Tibial nerve (tissue), 4 donors: ENCODE data around the gene TTC33. TPM values are rescaled to one million over a fixed set of nuclear protein-coding genes. Genes with fewer than 3 reads are reported as not detected.
A peak's percentile ranks its signal among the peaks of the same experiment; 100 is the strongest.

ENCODE experiments used
- DNase-seq, 2 donors: peaks; one replicate each; pipeline ENCODE4 v3.0.0-alpha.2; 2019; ENCODE audit warnings: low spot score in 2 of 2
- H3K27ac ChIP-seq, 4 donors: fragments of 200-600 bp; sonication (generic) in 3 of 4; one replicate each; pipeline ENCODE4 v1.5.1; 2017 to 2019; ENCODE audit warnings: mild to moderate bottlenecking in 1 of 4
- H3K27me3 ChIP-seq, 2 donors: fragments of 200-600 bp; sonication (generic) in 1 of 2; one replicate each; pipeline versions ENCODE4 v1.5.1 to v1.6.0; 2017 to 2019
- H3K36me3 ChIP-seq, 3 donors: fragments of 200-600 bp; sonication (generic); one replicate each; pipeline ENCODE4 v1.5.1; 2018 to 2019
- H3K4me1 ChIP-seq, 4 donors: fragments of 200-600 bp; sonication (generic) in 3 of 4; one replicate each; pipeline ENCODE4 v1.5.1; 2017 to 2019
- H3K4me3 ChIP-seq, 4 donors: fragments of 200-600 bp; sonication (generic) in 3 of 4; one replicate each; pipeline ENCODE4 v1.5.1; 2017 to 2019; ENCODE audit warnings: mild to moderate bottlenecking in 1 of 4, moderate library complexity in 1 of 4
- H3K9me3 ChIP-seq, 4 donors: fragments of 200-600 bp; sonication (generic) in 3 of 4; one replicate each; pipeline ENCODE4 v1.5.1; 2017 to 2019
- EP300 ChIP-seq, 2 donors: sonication (generic); formaldehyde crosslinking; IDR thresholded peaks; one replicate each; pipeline ENCODE4 v1.6.1; 2017; ENCODE audit warnings: antibody characterized with exemption in 2 of 2, mild to moderate bottlenecking in 1 of 2
- POLR2A ChIP-seq, 2 donors: fragments of 450-650 bp; IDR thresholded peaks; one replicate each; pipeline ENCODE4 v1.6.1; 2017; ENCODE audit warnings: antibody characterized with exemption in 2 of 2, mild to moderate bottlenecking in 2 of 2, moderate library complexity in 2 of 2
- WGBS, 2 donors: methylation state at CpG; one replicate each; pipeline ENCODE4 v1.1.5; 2018; 5-methylcytosine and 5-hydroxymethylcytosine counted together
- total RNA-seq, 4 donors: library from RNA; depleted of rRNA; stranded (reverse); fragments of >200 nt; gene quantifications; one replicate each; pipeline ENCODE4 v1.1.0, GENCODE V29; 2016
- TF ChIP-seq, protein P1 (sequence below), 5 experiments: fragments of 200-600 bp in 3 of 5; fragments of 450-650 bp in 2 of 5; sonication (generic) in 3 of 5; IDR thresholded peaks; one replicate each; pipeline ENCODE4 v1.5.1; 2016 to 2019; ENCODE audit warnings: antibody characterized with exemption in 5 of 5, mild to moderate bottlenecking in 3 of 5, moderate library complexity in 2 of 5

Gene TTC33
- total RNA-seq, 4 donors from 2014 or later = 11.4 to 27.1 (median 19.9) TPM

DNA sequence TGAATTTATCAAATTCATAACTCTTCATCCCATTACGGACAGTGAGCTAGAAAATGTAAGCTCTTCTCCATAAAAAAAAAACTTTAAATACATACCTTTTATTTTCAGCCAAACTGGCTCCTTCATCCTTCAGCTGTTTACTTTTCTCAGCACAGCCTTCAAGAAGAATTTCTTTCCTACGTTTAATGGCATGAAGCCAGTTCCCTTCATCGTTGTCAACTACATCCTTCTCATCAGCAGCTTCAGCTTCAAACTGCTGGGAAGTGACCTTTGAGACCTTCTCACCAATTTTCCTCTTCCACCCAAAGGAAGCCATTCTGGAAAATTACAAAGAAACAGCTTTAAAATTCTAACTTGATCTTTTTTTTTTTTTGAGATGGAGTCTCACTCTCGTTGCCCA lies 9.1 kb downstream of the TTC33 start:
- Histone ChIP-seq H3K27me3 (no peaks in the 10 kb centered on the region), H3K36me3 (peaks cover 0 to 13% (median 3%) of the 10 kb centered on the region in 3 donors), H3K9me3 (no peaks in the 10 kb centered on the region), H3K4me1 (peaks cover 0 to 39% (median 0%) of the 10 kb centered on the region in 4 donors), H3K27ac (no peak overlapping the region), H3K4me3 (no peak overlapping the region)
- TF ChIP-seq EP300 (IDR thresholded peaks at IDR 0.05) (no peak), POLR2A (IDR thresholded peaks at IDR 0.05) (no peak)
- TF ChIP-seq, protein P1, sequence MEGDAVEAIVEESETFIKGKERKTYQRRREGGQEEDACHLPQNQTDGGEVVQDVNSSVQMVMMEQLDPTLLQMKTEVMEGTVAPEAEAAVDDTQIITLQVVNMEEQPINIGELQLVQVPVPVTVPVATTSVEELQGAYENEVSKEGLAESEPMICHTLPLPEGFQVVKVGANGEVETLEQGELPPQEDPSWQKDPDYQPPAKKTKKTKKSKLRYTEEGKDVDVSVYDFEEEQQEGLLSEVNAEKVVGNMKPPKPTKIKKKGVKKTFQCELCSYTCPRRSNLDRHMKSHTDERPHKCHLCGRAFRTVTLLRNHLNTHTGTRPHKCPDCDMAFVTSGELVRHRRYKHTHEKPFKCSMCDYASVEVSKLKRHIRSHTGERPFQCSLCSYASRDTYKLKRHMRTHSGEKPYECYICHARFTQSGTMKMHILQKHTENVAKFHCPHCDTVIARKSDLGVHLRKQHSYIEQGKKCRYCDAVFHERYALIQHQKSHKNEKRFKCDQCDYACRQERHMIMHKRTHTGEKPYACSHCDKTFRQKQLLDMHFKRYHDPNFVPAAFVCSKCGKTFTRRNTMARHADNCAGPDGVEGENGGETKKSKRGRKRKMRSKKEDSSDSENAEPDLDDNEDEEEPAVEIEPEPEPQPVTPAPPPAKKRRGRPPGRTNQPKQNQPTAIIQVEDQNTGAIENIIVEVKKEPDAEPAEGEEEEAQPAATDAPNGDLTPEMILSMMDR (IDR thresholded peaks at IDR 0.05) = no peak
- WGBS, 2 donors = 36 to 38% methylated on average over 4 of the region's 4 CpGs
- DNase-seq = no peak

DNA sequence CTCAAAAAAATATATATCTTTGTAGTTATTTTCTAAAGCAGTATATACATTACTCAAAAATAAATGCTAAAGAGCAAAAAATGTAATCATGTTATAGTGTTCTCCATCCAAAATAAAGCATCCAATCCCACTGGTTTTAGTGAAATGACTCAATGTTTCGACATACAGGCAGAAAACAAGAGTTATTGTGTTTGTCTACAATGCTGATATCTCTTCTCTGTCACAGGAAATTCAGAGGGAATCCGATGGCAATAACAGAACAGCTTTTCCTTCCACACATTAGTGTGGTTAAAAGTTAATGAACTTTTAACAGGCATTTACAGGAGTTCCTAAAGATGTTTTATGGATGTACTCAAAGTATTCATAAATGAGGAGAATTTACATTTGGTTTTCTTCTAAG lies 12.0 kb downstream of the TTC33 start:
- Histone ChIP-seq H3K27me3 (no peaks in the 10 kb centered on the region), H3K36me3 (peaks cover 0 to 40% (median 10%) of the 10 kb centered on the region in 3 donors), H3K27ac (no peak overlapping the region), H3K4me3 (no peak overlapping the region), H3K9me3 (peaks cover 0 to 13% (median 0%) of the 10 kb centered on the region in 4 donors), H3K4me1 (peaks cover 0 to 32% (median 0%) of the 10 kb centered on the region in 4 donors)
- TF ChIP-seq, protein P1 (IDR thresholded peaks at IDR 0.05) = no peak
- TF ChIP-seq POLR2A (IDR thresholded peaks at IDR 0.05) = no peak
- no peak for TF ChIP-seq EP300 (IDR thresholded peaks at IDR 0.05)
- no peak for DNase-seq
- WGBS, 2 donors = 37 to 55% methylated on average over 2 of the region's 2 CpGs

DNA sequence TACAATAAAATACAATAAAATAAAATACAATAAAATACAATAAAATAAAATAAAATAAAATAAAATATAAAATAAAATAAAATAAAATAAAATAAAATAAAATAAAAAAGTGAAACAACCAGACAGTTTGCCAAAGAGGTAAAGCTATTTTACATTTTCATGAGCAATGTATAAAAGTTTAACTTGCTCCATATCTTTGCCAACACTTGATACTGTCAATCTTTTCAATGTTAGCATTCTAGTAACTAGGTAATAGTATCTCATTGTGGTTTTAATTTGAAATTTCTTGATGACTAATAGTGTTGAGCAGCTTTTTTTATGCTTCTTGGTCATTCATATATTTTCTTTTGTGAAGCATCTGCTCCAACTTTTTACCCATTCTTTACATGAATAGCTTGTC lies 17.3 kb downstream of the TTC33 start:
- Histone ChIP-seq H3K4me3 (no peak overlapping the region), H3K4me1 (peaks cover 0 to 28% (median 16%) of the 10 kb centered on the region in 4 donors), H3K36me3 (peaks cover 0 to 35% (median 10%) of the 10 kb centered on the region in 3 donors), H3K9me3 (peaks cover 0 to 13% (median 0%) of the 10 kb centered on the region in 4 donors), H3K27ac (no peak overlapping the region), H3K27me3 (no peaks in the 10 kb centered on the region)
- TF ChIP-seq EP300 (IDR thresholded peaks at IDR 0.05) (no peak), POLR2A (IDR thresholded peaks at IDR 0.05) (no peak)
- TF ChIP-seq, protein P1 (IDR thresholded peaks at IDR 0.05) = no peak
- DNase-seq = no peak

DNA sequence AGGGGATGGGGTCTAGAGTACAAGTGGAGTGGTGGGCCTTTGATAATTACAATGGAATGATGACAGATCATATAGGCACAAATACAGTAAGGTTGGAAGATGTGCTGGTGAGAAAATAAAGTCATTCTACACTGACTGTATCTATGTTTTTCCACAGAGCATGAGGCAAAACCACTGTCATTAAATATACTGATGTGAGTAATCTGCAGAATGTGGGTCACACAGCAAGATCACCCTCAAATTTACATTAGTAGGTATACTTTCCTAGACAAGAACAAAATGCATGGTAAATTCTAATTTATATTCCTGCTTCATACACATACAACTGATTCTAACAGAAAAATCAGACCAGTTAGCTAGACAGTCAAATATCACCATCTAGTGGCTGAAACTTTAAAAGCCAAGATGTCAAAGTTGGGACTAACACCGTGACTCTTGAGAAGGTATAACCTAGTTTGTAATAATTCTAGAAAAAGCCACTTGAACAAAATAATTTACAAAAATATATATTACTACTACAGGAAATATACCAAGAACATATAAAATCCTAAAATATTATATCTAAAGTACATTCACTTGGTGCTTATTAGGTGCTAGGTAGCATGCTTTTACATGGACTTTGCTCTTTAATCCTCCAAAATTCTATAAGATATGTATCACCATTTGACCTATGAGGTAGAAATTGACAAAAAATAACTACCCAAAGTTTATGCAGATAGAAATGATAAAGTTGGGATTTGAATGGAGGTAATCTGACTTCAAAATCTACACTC lies 19.5 kb downstream of the TTC33 start:
- peak in 1 of 2 donors; percentile 29 for DNase-seq
- WGBS, 2 donors = 5 to 6% methylated on average over 1 of the region's 1 CpG
- Histone ChIP-seq H3K9me3 (peaks cover 0 to 13% (median 0%) of the 10 kb centered on the region in 4 donors), H3K27ac (no peak overlapping the region), H3K4me1 (peaks cover 0 to 34% (median 18%) of the 10 kb centered on the region in 4 donors), H3K27me3 (no peaks in the 10 kb centered on the region), H3K36me3 (peaks cover 0 to 29% (median 3%) of the 10 kb centered on the region in 3 donors), H3K4me3 (no peak overlapping the region)
- no peak for TF ChIP-seq EP300 (IDR thresholded peaks at IDR 0.05)
- TF ChIP-seq, protein P1 (IDR thresholded peaks at IDR 0.05) = peak; percentile 60 to 77 (median 66)
- TF ChIP-seq POLR2A (IDR thresholded peaks at IDR 0.05) = no peak

DNA sequence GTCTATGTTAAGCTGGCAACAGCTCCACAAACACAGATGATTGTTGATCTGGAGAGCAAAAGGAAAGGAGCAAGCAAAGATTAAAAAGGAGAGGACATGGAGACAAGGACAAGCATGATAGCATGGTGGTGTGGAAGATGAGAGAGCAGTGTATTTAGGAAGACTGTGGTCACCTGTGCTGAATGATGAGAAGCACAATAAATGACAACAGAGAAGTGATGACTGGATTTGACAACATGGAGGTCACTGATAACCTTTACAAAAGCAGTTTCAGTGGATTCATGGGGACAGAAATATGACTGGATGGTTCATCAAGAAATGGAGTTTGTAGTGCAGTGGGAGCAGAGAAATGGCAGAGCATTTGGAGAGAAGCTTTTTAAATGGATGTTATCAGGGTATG lies 20.2 kb downstream of the TTC33 start:
- Histone ChIP-seq H3K4me1 (peaks cover 0 to 34% (median 18%) of the 10 kb centered on the region in 4 donors), H3K9me3 (peaks cover 0 to 11% (median 0%) of the 10 kb centered on the region in 4 donors), H3K27me3 (no peaks in the 10 kb centered on the region), H3K36me3 (peaks cover 0 to 22% (median 0%) of the 10 kb centered on the region in 3 donors), H3K27ac (no peak overlapping the region), H3K4me3 (no peak overlapping the region)
- DNase-seq = no peak
- TF ChIP-seq POLR2A (IDR thresholded peaks at IDR 0.05) (no peak), EP300 (IDR thresholded peaks at IDR 0.05) (no peak)
- TF ChIP-seq, protein P1 (IDR thresholded peaks at IDR 0.05) = no peak
